HEK293T (cell line): ENCODE data around the gene PLPP2.

Experiments
- CTCF ChIA-PET: fragments of 350-600 bp; formaldehyde crosslinking; extraction: SDS; loops from one replicate; lab custom pipeline; 2021; ENCODE audit warnings: antibody characterized with exemption, inconsistent platforms; lab: Yijun Ruan, JAX
- POLR2A ChIA-PET: fragments of 350-600 bp; formaldehyde crosslinking; extraction: SDS; loops from one replicate; lab custom pipeline; 2020; ENCODE audit warnings: antibody characterized with exemption, inconsistent platforms; lab: Yijun Ruan, JAX
- DNase-seq: peaks from one replicate; pipeline ENCODE4 v3.0.0; 2012; ENCODE audit warnings: mixed read lengths; ENCODE audit errors: extremely low spot score
- ARNT ChIP-seq: fragments of 450-650 bp; IDR thresholded peaks from 2 replicates; pipeline ENCODE4 v1.6.1; 2017; ENCODE audit warnings: mild to moderate bottlenecking
- BHLHE40 ChIP-seq: fragments of 450-650 bp; IDR thresholded peaks from 2 replicates; pipeline ENCODE4 v1.6.1; 2016; ENCODE audit warnings: mild to moderate bottlenecking, moderate library complexity, borderline replicate concordance
- CTBP1 ChIP-seq: fragments of 450-650 bp; IDR thresholded peaks from 2 replicates; pipeline ENCODE4 v1.6.1; 2016; ENCODE audit warnings: borderline replicate concordance
- ELF4 ChIP-seq: fragments of 450-650 bp; IDR thresholded peaks from 2 replicates; pipeline ENCODE4 v1.6.1; 2017; ENCODE audit warnings: antibody characterized with exemption
- FOXA1 ChIP-seq: fragments of 450-650 bp; IDR thresholded peaks from 2 replicates; pipeline ENCODE4 v1.6.1; 2016; ENCODE audit warnings: mild to moderate bottlenecking
- FOXK2 ChIP-seq: fragments of 450-650 bp; IDR thresholded peaks from 2 replicates; pipeline ENCODE4 v1.6.1; 2016; ENCODE audit warnings: mild to moderate bottlenecking
- FOXM1 ChIP-seq: fragments of 450-650 bp; IDR thresholded peaks from 2 replicates; pipeline ENCODE4 v1.6.1; 2017; ENCODE audit warnings: mild to moderate bottlenecking, borderline replicate concordance
- HDGF ChIP-seq: fragments of 450-650 bp; IDR thresholded peaks from 2 replicates; pipeline ENCODE4 v1.6.1; 2017; ENCODE audit warnings: antibody characterized with exemption, borderline replicate concordance
- L3MBTL2 ChIP-seq: fragments of 450-650 bp; conservative IDR thresholded peaks from 2 replicates; pipeline ENCODE4 v1.6.1; 2016; ENCODE audit warnings: mild to moderate bottlenecking
- LEF1 ChIP-seq: fragments of 450-650 bp; IDR thresholded peaks from 2 replicates; pipeline ENCODE4 v1.6.1; 2017; ENCODE audit warnings: mild to moderate bottlenecking, borderline replicate concordance
- NFRKB ChIP-seq: fragments of 450-650 bp; IDR thresholded peaks from 2 replicates; pipeline ENCODE4 v1.6.1; 2016; ENCODE audit warnings: mild to moderate bottlenecking, moderate library complexity
- SP1 ChIP-seq: fragments of 450-650 bp; IDR thresholded peaks from 2 replicates; pipeline ENCODE4 v1.6.1; 2017
- SUZ12 ChIP-seq: fragments of 450-650 bp; IDR thresholded peaks from 2 replicates; pipeline ENCODE4 v1.6.1; 2016; ENCODE audit warnings: mild to moderate bottlenecking
- TARDBP ChIP-seq: fragments of 450-650 bp; IDR thresholded peaks from 2 replicates; pipeline ENCODE4 v1.6.1; 2016
- ZNF384 ChIP-seq: fragments of 450-650 bp; IDR thresholded peaks from 2 replicates; pipeline ENCODE4 v1.6.1; 2016
- TF ChIP-seq, protein P1 (sequence below): fragments of 450-650 bp; IDR thresholded peaks from 2 replicates; pipeline ENCODE4 v1.6.1; 2016

The PLPP2 gene

GRCh38 chr19:291006-291521, at the start of gene PLPP2:
TSS of gene PLPP2 (minus strand) at chr19:291403. CDS start at chr19:291336, 67 bp downstream.
- ChIA-PET POLR2A (no interaction called here), CTCF (no interaction called here)
- TF ChIP-seq L3MBTL2 = no peak
- TF ChIP-seq ELF4 = no peak
- no peak for TF ChIP-seq BHLHE40
- TF ChIP-seq ZNF384 = no peak
- no peak for DNase-seq

- TF ChIP-seq ARNT (no peak), L3MBTL2 (no peak), ELF4 (no peak), FOXM1 (no peak), ZNF384 (no peak), FOXA1 (no peak), CTBP1 (no peak), LEF1 (no peak), TARDBP (no peak), BHLHE40 (no peak), SUZ12 (no peak), HDGF (no peak), NFRKB (no peak), SP1 (no peak), FOXK2 (no peak)
- TF ChIP-seq, protein P1, sequence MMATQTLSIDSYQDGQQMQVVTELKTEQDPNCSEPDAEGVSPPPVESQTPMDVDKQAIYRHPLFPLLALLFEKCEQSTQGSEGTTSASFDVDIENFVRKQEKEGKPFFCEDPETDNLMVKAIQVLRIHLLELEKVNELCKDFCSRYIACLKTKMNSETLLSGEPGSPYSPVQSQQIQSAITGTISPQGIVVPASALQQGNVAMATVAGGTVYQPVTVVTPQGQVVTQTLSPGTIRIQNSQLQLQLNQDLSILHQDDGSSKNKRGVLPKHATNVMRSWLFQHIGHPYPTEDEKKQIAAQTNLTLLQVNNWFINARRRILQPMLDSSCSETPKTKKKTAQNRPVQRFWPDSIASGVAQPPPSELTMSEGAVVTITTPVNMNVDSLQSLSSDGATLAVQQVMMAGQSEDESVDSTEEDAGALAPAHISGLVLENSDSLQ = no peak
- ChIA-PET CTCF (no interaction called here), POLR2A (no interaction called here)
- no peak for DNase-seq
Observed at GRCh38 chr19:340620-341385, 49.6 kb upstream of the PLPP2 start.

GRCh38 chr19:339262-339887, 48.2 kb upstream of the PLPP2 start:
- POLR2A ChIA-PET = no interaction called here
- CTCF ChIA-PET = no interaction called here
- TF ChIP-seq ZNF384 = no peak
- no peak for TF ChIP-seq L3MBTL2
- no peak for TF ChIP-seq TARDBP
- TF ChIP-seq NFRKB = no peak
- TF ChIP-seq FOXA1 = no peak
- TF ChIP-seq FOXM1 = no peak
- no peak for TF ChIP-seq FOXK2
- TF ChIP-seq ARNT = no peak
- no peak for TF ChIP-seq SP1
- no peak for TF ChIP-seq BHLHE40
- no peak for TF ChIP-seq CTBP1
- no peak for TF ChIP-seq HDGF
- TF ChIP-seq, protein P1 = no peak
- no peak for TF ChIP-seq SUZ12
- no peak for DNase-seq

DNA sequence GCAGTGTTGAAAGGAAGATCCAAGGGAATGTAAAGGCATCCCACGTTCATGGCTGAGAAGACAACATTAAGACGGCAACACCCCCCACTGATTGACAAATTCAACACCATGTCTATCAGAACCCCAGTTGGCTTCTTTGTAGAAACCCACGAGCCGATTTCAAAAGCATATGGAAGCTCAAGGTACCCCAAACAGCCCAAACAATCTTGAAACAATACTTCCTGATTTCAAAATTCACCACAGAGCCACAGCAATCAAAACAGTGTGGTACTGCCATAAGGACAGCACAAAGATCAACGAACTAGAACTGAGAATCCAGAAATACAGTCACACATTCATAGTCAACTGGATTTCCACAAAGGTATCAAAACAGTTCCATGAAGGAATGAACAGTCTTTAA, 47.2 kb upstream of the PLPP2 start:
- CTCF ChIA-PET = no interaction called here
- POLR2A ChIA-PET = no interaction called here
- no peak for DNase-seq
- TF ChIP-seq BHLHE40 (no peak), FOXA1 (no peak), ZNF384 (no peak), TARDBP (no peak), FOXM1 (no peak), CTBP1 (no peak), HDGF (no peak), SUZ12 (no peak), ARNT (no peak), NFRKB (no peak), ELF4 (no peak), L3MBTL2 (no peak), SP1 (no peak)
- TF ChIP-seq, protein P1 = no peak

DNA sequence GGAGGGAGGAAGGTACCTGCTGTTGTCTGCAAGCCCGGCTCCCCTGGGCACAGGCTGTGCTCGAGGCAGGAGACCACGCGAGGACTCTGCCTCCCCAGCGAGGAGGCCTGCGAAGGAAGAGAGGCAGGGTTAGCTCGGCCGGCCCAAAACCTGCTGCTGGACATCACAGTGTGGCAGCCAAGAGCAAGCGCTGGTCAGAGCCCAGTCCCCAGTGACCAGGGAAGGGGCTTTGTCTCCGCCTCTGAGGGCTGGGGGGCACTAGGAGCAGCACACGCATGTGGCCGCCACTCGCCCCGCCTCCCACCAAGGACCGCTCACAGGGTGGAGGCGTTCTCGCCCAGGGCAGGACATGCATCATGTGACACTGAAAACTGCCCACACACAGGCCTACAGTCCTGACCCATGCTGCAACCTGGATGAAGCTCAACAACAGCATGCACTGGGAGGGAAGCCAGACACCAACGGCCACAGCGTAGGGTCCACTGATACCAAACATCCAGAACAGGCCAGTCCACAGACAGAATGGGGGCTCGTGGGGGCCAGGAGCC, 44.9 kb upstream of the PLPP2 start:
- CTCF ChIA-PET = no interaction called here
- no peak for DNase-seq
- POLR2A ChIA-PET = no interaction called here
- TF ChIP-seq FOXK2 = no peak

GRCh38 chr19:335486-336066, 44.4 kb upstream of the PLPP2 start:
- POLR2A ChIA-PET = no interaction called here
- TF ChIP-seq ARNT = no peak
- TF ChIP-seq TARDBP = no peak
- TF ChIP-seq CTBP1 = no peak
- TF ChIP-seq FOXK2 = no peak
- no peak for TF ChIP-seq ZNF384
- TF ChIP-seq SUZ12 = no peak
- TF ChIP-seq SP1 = no peak
- TF ChIP-seq HDGF = no peak
- TF ChIP-seq L3MBTL2 = no peak
- TF ChIP-seq, protein P1 = no peak
- TF ChIP-seq FOXM1 = no peak
- no peak for TF ChIP-seq LEF1
- no peak for TF ChIP-seq BHLHE40
- TF ChIP-seq FOXA1 = no peak
- TF ChIP-seq NFRKB = no peak
- TF ChIP-seq ELF4 = no peak
- CTCF ChIA-PET = no interaction called here
- no peak for DNase-seq
